HL-60/S4 treated with retinoic acid at 250 ng/mL for 4 days and 3 days (cell line): ENCODE data around the gene AMOTL1.
"Not testable (repeated sequence)": the region's sequence is repeated elsewhere in the genome, so short reads cannot be mapped to it uniquely, and the experiment has no call there.

Experiments used
- in situ Hi-C: fragments of 300-500 bp; cut with MboI; formaldehyde crosslinking; loops from 2 replicates; pipeline ENCODE4 v1.7.0; 2022; ENCODE audit warnings: low sequenced_read_pairs

The AMOTL1 gene

DNA sequence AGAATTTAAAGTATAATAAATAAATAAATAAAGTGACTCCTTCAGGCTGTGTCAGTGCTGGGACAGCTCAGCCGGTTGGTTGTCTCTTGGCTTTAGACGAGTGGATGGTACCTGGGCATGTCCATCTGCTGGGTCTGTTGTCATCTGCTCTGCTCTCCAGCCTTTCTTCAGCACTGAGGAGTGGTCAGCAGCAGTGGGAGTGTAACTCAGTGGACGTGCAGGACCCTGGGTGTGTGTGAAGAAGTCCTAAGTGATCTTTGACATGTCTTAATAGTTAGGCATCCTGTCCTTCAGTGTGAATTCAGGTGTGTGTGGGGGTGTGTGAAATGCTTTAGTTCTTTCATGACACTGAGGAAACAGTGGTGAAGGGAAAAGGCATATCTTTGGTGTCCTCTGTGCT lies 24.3 kb downstream of the AMOTL1 start:
- in situ Hi-C loops: no loop called here

DNA sequence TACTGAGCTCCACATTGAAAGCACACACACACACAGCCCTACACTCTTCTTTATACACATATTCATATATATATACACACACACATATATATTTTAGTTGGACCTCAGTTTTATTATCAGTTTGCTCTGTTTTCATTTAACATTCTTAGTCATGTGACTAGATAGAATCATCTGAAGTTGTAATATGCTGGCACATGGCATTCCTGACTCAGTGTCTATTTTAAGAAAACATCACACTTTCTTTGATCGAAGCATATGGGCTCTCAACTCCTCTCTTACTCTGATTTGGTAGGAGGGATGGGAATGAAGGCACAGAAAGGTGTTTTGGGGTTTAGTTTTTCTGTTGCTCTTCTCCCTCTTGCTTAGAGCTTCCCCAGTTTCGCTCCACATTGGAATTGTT lies 24.8 kb downstream of the AMOTL1 start:
- in situ Hi-C loops: no loop called here

DNA sequence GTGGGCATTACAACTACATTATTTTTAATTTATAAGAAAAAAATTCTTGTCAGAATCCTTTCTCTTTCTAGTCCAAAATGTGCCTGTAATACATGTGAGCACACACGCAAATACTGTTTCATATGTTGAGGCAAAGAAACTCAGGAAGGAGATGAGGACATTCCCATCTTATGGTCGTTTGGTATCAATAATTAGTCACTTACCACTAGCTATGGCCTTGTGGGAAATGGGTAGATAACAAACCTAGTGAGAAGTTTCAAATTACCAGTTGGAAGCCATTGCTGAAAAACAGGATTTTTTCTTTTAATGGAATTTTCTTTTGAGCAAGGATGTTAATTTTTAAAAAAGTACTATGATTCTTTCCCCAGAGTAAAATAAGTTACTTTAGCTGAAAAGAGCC lies 25.7 kb downstream of the AMOTL1 start:
- in situ Hi-C loops: no loop called here

DNA sequence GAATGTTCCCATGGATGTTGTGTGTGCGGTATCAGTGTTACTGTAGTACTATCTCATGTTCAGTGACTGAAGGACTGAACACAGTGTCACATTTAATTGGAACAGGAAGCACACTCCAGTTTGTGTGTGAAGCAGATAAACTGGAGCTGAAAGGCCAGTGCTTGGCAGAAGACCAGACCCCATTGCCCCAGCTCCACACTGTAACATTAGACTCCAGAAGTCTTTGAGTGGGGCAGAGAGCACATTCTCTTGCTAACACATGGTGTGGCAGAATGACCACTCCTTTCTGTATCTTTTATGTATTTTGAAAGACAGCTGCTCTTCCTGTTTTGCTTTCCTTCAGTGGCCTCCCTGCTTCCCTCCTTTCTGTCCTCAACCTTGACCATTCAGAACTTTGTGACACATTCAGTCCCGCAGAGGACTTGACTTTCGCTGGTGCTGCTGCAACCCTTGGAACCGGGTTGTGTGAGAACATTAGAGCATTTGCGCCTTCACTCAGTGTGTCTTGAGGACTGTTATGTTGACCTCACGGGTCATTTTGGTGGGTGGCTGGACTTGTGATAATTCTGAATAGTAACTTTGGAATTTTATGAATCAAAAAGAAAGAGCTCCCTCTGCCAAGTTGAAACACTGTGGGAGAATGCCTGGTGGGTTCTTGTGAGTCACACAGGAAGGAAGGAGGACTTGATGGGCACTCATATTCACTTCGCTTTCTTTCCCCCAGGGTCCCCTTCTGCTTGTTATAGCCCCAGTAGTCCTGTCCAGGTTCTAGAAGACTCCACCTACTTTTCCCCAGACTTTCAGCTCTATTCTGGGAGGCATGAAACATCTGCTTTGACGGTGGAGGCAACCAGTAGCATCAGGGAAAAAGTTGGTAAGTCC lies 26.4 kb downstream of the AMOTL1 start:
- in situ Hi-C loops: no loop called here

DNA sequence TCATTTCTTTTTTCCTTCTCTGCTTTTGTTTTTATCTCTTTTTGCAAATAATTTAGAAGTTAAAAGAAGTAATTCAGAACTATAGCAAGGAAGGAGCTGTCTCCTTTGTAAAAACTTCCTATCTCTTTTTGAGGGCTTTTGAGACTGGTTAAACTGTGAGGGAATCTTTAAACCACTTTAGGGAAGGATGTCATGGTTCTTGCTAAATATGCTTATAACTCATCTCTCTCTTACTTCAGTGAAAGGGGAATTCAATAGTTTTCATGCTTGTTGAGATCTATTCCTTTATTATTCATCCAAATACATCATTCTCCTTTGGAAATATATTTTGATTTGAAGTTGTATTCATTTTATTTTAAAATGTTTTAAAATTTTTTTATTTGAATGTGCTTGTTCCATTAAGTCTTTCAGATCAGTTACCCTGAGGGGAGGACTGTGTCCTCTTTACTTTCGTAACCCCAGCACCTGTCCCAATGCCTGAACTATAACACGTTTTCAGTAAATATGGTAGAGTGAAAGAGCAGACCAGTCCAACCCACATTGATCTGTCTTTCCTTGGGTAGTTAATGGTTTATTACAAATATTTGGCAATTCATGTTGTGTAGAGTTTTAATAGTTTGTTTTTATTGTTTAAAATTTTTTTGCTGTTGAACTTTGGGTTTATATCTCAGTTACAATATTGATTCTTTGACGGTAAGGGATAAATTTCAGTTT lies 27.5 kb downstream of the AMOTL1 start:
- in situ Hi-C loops: no loop called here

DNA sequence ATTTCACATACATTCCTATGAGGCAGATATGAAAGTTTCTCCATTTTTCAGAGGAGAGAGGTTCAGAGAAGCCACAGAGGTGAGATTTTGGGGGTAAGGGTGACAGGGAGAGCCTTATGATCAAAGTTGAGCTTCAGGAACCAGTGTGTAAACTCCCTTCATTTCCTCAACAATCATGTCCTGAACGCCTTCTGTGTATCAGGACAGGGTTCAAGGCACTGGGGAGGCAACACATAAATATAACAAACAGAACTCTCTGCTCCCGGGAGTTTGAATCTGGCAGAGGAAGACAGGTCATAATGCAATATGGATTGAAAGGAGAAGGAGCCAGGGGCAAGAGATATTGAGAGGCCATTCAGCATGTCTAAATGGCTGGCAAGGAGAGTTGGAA lies 28.0 kb downstream of the AMOTL1 start:
- in situ Hi-C loops: no loop called here

DNA sequence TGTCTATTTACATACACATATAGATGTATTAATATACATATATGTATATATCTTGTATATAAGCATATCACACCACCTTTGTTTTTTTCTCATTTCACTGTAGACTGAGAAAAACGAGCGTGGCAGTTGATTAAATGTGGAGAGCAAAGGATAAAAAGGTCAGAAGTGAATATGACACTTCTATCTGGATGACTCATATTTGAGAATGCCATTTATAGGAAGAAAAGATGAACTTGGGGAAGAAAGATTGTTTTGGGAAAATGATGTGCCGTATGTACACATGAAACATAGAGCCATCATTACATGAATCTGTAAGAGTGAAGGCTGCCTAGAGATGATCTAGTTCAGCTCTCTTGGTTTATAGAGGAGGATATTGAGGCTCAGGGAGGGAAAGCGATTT lies 28.7 kb downstream of the AMOTL1 start:
- in situ Hi-C loops: no loop called here

DNA sequence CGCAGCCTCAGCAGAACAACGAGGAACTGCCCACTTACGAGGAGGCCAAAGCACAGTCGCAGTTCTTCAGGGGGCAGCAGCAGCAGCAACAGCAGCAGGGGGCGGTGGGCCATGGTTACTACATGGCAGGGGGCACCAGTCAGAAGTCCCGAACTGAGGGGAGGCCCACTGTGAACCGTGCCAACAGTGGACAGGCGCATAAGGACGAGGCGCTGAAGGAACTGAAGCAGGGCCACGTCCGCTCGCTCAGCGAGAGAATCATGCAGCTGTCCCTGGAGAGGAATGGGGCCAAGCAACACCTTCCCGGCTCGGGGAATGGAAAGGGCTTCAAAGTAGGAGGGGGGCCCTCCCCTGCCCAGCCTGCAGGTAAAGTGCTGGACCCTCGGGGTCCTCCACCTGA lies 31.6 kb downstream of the AMOTL1 start:
- in situ Hi-C loops: no loop called here

DNA sequence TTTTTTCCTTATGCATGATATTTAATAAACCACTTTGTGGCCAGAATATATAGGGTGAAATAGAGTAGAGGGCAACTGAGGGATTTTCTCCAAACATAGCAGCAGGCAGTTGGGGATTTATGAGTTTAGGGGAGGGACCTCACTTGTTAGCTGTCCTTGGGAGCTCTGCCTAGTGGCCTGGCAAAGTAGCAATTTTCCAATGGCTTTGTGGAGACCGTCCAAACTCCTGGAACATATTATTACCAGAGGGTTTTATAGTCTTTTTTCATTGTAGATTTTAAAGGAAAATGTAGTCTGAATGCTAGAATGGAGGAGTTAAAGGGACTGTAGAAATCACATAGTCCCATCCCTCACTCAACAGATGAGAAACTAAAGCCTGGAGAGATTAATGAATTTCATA lies 32.3 kb downstream of the AMOTL1 start:
- in situ Hi-C loops: no loop called here

DNA sequence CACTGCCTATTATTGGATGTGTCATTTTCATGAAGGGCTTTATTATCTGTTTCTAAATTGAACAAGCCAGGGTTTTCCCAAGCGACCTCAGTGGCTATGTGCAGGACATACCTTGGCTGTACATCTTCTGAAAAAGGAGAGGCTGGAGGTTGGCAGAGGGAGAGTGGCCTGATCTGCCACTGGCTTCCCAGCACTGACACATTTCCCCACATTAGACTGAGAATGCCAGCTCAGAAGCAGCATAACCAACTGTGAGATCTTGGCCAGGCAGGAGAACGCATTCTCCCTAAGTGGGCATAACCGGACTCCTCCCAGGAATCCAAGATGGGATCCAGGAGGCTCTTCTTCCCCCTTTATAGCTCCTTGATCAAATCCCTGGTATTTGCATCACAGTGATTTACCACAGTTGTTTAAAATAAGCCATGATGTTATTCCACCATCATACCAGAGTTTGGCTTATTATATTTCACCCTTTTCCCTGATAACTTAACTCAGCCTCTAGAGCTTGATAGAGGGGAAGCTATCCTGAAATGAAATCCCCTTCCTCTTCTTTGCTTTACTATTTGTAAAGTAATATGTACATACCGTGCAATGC lies 33.8 kb downstream of the AMOTL1 start:
- in situ Hi-C loops: no loop called here

DNA sequence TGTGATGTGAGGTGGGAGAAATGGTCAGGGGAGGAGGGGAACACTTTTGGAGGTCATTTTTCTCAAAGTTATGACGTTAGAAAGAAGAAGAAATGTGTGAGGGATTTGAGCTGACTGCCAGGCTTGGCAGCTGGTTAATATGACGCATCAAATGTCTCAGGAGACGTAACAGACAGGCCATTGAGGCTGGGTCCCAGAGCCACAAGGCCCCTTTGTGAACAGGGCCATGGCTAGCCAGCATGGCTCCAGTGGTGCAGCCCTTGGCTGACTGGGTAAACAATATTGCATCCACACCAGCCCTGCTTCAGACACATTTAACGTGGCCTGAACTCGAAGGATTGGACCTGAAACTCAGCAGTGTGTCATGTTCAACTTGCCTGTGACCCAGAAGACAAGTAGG lies 34.3 kb downstream of the AMOTL1 start:
- in situ Hi-C loops: no loop called here

DNA sequence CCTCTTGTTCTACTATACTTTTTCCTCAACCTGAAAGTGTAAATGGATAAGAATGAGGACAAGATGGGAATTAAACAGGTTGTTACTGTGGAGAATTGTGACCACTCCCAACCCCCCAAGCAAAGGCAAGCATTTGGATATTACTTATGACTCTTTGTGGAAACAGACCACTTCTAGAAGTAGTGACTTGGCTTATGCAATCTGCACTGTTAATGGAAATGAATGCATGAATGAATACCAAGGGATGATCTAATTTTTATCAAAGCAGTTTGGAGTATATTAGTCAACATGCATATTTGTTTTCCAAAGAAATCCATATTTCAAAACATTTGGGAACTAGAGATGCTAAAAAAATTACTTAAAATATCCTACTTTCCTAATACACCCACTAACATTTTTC lies 35.3 kb downstream of the AMOTL1 start:
- in situ Hi-C loops: no loop called here

DNA sequence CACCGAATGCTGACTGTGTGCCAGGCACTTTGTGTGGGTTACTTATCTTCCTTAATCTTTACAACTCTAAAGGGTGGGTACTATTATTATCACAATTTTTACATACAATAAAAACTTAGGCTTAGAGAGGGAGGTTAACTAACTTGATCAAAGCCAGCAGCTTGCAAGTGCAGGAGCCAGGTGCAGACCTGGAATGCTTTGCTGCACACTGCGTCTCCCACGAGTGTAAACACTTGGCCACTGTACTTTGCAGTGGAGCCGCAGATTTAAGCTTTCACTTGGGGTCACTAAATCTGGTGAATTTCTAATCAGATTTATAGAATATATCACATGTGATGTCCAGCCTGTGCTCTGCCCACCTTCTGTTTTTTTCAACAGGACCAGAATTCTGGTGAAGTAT lies 36.7 kb downstream of the AMOTL1 start:
- in situ Hi-C loops: no loop called here

DNA sequence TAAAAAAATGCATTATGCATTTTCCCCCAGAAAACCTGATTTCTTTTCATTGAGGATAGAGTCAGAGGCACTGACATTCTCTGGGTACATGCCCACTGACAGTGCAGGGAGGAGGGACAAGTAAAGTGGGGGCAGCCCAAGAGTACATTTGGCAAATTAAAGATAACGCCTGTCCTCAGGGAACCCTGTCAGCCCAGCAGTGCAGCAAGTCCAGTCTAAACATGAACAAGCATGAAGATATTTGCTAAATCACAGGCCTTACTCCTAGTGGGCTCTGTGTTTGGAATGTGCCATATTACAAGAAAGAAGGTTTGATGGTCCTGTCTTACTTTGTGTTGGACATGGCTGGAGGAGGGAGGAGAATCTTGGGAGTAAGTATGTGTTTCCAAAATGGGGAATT lies 37.9 kb downstream of the AMOTL1 start:
- in situ Hi-C loops: no loop called here

DNA sequence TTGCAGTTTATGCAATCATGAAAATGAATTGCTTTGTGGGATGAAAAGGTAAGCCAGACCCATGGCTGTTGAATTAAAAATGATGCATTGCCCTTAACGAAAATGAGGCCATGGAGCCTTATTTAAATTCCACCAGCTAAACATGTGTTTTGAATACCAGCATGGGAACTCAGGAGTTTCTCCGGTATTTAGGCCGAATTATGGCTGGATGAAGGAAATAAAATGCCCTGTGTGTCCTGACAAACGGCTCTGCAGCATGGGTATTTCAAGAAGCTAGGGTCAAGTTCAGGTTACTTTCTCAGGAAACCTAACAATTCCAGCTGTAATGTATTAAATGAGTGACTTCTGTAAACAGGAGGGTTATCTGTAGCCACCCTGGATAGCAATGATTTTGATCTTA lies 38.3 kb downstream of the AMOTL1 start:
- in situ Hi-C loops: no loop called here

DNA sequence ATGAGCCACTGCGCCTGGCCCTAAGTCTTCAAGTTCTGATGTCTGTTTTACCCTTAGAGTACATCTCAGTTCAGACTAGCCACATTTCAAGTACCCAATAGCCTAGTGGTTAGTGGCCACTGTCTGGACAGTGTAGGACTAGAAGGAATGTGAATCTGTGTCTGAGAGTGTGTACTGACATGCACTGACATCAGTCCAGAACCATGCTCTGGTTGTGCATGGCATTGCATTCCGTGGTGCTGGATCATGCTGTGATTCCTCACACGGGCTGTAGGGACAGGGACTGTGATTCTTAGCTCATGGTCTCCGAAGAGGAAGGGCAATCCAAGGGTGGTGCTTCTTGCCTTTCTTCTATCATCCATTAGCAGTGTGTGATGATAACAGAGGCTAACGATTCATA lies 41.1 kb downstream of the AMOTL1 start:
- in situ Hi-C loops: no loop called here

DNA sequence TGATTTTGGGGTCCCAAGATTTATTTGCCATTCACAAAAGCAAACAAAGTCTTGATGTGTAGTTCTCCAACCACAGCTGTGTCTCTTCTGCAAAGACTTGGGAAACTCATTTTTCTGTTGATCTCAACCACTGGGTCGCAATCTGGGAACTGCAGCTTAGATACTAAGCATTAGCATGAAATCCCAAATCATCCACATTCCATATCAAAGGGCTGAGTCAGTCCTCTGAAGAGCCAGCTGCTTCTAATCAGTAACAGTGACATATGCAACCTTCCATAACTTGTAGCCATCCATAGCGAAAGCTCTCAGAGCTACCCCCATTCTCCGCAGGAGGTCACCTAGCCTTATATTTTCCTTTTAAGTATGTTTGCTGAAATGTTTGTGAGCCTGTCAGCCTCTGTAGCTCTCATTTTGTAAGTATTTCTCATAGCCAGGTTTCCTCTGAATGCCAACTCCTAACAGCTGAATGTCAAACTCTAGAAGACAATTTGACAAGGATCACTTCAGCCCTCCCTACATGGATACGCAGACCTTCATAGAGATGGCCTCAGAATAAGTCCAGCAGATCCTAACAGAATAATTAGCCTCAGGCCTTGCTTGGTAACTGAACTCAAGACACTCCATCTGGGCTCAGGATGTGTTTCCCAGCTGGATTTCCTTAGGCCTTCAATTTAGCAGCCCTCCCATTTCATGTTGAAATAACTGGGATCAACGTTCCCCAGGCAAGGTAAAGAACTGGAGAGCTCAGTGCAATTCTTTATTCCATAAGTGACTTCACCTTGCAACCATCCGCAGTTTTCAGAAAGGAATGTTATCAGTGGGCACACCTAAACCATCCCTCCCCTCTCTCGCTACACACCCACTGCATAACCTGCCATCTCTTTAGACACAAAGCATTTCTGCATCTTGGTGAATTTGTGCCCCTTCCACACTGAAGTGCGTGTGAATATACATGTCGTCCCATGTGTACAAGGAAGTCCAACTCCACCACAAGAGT lies 44.9 kb downstream of the AMOTL1 start:
- in situ Hi-C loops: not testable (repeated sequence)

DNA sequence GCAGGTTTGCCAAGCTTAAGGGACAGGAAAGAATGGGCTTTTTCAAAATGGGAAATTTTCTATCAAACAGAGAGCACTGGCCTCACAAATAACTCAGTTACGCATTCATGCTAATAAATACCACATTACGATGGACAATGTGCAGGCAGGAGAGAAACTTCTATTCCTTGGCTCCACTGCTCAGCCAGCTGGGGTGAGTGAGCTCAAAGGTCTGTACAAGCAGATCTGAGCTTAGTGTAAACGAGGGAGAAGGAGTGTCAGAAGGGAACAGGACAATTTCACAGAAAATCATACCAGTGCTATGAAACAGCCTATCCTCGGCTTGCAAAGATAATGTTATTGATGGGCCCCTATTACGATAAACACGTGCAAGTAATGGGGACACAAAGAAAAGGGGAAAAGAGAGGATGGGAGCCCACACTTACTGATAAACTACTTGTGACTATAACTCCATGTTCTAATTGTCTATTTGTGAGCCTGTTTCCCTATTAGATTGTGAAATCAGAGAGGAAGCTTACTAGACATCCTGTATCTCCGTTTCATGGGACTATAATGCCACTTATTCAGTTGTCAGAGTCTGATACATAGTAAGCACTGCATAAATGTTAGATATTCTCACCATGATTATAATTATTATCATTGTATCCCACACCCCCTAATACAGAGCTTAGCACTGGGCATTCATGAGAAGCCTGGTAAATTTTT lies 46.3 kb downstream of the AMOTL1 start:
- in situ Hi-C loops: no loop called here

DNA sequence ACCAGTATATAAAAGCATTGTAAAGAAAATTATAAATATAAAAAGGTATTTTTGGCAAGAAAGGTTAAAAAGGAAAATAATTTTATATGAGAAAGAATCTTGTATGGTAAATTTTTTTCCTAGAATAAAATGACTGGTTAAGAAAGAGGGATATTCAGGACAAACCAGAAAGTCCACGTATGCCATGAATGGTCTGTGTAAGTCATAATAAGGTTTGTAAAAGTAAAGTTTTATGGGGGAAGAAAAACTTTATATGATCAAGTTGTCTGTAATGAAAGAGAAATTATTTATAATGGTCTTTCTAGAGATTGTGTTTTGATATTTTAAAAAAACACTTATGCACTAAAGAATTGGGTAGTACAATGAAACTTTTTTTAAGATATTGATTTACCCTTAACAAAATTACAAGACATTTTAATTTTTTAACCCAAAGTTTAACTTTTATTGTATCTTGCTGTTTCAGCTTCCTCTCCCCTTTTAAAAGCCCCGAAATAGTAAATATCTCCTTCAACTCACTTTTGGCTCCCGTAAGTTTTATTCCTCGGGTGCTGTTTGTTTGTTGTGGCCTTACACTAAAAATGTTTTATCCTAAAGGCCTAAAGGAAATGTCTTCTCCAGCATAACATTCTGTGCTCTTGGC lies 47.7 kb downstream of the AMOTL1 start:
- in situ Hi-C loops: no loop called here

DNA sequence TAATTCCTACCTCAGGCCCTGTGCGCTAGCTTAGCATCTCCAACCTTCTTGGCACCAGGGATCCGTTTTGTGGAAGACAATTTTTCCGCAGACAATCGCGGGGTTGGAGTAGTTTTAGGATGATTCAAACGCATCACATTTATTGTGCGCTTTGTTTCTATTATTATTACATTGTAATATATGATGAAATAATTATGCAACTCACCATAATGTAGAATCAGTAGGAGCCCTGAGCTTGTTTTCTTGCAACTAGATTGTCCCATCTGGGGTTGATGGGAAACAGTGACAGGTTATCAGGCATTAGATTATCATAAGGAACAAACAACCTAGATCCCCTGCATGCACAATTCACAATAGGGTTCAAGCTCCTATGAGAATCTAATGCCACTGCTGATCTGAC lies 52.3 kb downstream of the AMOTL1 start:
- in situ Hi-C loops: no loop called here
